SU-DHL-6 (cell line): ENCODE data around the gene ERBB4.

Source experiments
- CTCF ChIP-seq: fragments of 200-600 bp; sonication (generic); IDR thresholded peaks from one replicate; pipeline ENCODE4 v1.5.1; 2017; ENCODE audit warnings: antibody characterized with exemption, mild to moderate bottlenecking, low read length, moderate library complexity; ENCODE audit not compliant: insufficient read depth, poor library complexity, severe bottlenecking
- EZH2phosphoT487 ChIP-seq: fragments of 200-600 bp; sonication (generic), shearing (Covaris generic); conservative IDR thresholded peaks from 2 replicates; pipeline ENCODE4 v1.6.1; 2018; ENCODE audit warnings: mild to moderate bottlenecking, antibody characterized with exemption, low read length, moderate library complexity, mixed read lengths

GRCh38 chr2:212364112-212364985 is 174.3 kb downstream of the ERBB4 start:
- TF ChIP-seq CTCF, result no peak
- no peak for TF ChIP-seq EZH2phosphoT487
